GM19193 (cell line): Measurements from ENCODE around the gene HCK.

Source experiments
- POLR2A ChIP-seq: IDR thresholded peaks from 4 replicates; pipeline ENCODE4 v1.6.1; 2011; ENCODE audit not compliant: insufficient read depth, insufficient read length; ENCODE audit errors: extremely low read depth

Gene HCK

DNA sequence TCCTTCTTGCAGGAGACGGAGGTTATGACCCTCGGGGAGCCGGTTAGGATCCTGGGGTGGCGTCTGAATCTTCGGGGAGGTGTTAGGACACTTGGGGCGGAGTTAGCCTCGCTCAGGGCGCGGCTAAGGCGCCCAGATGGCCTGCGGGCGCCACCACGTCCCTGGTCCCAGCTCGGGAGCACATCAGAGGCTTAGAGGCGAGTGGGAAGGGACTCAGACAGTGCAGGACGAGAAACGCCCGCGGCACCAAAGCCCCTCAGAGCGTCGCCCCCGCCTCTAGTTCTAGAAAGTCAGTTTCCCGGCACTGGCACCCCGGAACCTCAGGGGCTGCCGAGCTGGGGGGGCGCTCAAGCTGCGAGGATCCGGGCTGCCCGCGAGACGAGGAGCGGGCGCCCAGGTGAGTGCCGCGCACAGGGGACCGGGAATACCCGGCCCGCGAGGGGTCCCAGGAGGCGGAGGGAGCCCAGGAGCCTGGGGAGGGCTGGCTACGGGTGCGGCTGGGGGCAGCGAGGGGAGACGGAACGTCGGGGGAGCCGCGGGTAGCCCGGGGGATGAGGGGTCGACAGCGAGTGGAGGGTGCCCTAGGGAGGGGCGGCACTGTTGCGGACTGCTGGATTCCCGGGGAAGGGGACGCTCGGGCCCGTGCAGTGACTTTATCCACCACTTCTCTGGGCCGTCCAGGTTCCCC is at the start of gene HCK:
Gene HCK (plus strand): TSS at position 153 of the 688 bp plus-strand sequence.
- TF ChIP-seq POLR2A: no peak

DNA sequence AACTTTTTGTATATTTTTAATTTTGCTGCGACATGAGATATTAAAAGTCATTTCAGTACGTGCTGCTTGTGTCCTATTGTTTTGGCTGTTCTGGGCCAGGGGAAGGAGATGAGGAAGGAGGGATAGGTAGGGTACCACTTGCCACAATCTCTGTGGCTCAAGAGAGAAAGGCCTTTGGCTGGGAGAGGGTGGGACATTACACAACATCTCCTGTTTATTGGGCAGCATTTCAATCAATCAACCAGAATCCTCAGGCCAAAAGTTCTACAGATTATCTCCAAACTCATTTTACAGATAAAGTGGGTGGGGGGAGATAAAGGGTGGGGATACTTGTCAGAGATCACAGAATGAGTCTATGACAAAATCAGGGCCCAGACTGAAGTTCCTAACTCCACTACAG is 48.7 kb upstream of the HCK start:
- no peak for TF ChIP-seq POLR2A

DNA sequence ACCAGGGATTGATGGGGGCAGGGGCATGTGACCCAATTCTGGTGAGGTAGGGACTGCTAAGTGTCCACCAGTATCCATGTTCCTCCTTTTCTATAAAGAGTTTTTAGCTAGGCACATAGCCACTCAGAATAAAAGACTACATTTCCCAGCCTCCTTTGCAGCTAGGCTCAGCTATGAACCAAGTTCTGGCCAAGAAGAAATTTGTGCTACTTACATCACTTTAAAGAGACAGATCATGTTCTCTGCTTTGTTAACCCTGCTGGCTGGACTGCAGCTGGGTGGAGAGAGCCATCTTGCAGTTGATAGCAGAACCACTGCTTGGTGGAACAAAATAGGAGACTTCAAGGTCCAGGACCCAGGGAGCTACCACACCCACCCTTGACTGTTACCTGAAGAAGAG is 47.1 kb upstream of the HCK start:
- no peak for TF ChIP-seq POLR2A

DNA sequence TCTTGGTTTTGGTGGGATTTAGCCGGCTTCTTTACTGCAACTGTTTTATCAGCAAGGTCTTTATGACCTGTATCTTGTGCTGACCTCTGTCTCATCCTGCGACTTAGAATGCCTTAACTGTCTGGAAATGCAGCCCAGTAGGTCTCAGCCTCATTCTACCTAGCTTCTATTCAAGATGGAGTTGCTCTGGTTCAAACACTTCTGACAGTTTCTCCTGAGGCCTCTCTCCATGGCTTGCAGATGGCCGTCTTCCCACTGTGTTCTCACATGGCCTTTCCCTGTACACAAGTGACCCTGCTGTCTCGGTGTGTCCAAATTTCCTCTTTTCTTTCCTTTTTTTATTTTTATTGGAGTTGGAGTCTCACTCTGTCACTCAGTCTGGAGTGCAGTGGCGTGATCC is 46.0 kb upstream of the HCK start:
- no peak for TF ChIP-seq POLR2A

DNA sequence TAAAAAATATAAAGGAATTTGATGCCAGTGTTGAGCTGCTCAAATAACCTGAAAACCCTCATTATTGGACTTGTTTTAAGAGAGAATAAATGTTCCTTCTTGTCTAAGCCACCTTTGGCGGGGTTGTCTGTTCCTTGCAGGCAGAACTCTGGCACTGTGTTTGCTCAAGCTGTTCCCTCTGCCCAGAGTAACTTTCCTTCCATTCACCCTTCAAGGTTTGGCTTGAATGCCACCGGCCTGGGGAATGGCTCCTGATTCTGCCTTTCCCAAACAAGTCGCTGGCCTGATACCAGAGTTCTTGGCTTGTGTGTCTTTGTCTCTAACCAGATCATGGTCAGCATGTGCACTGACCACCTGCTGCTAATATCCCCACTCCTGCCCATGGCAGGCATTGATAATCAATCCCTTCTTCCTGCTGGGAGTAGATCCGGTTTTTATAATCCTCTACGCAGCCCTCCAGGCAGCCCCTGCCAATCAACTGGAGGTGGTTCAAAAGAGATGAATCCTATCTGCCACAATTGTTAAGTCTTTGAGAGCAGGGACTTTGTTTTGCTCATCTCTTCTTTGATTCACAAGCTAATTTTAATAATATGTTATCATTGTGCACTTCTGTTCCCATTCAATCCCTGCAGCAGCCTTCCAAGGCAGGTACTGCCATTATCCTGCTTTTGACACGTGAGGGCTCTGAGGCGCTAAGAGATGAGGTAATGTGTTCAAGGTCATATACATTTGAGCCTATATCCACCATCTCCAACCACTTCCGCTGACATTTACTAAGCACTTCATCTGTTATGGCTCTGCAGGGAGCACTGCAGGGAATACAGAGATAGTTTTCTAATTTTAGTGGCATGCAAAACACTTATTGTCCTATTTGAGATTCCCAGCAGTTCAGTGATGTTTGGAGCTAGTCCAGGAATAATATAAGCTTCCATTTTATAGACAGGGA is 44.9 kb upstream of the HCK start:
- TF ChIP-seq POLR2A: no peak

DNA sequence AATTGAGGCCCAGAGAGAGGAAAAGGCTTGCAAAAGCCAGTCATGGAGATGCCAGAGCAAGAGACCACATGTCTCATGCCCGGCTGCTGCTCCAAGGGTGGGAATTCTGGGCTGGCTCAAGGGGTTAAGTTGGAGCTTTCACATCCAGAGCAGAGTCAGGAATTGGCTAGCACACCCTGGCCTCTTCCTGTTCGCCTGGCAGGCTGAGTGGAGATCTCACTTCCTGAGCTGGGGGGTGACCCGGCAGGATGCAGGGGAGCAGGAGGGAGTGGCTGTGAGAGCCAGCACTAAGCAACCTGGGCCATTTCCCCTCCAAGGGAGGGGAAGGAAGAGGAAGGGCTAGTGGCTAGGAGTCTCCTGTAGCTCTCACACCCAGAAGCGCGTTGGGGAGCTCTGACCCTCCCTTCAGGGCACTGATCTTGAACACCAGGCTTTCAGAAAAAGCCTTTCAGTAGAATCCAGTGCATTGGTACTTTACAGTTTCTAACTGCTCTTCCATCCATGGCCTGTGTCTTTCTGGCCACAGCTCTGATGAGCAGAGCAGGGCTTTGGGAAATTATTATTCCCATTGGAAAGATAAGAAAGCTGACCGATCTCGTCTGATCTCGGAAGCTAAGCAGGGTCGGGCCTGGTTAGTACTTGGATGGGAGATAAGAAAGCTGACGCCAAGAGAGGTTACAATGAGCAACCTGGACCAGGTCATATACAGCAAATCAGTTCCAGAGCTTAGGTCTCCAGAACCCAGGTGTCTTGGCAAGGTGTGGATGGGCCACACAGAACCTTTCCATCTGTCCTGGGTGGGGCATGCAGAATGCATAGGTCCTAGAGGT is 44.0 kb upstream of the HCK start:
- no peak for TF ChIP-seq POLR2A

GRCh38 chr20:32009564-32009963 is 42.5 kb upstream of the HCK start:
- TF ChIP-seq POLR2A: no peak

DNA sequence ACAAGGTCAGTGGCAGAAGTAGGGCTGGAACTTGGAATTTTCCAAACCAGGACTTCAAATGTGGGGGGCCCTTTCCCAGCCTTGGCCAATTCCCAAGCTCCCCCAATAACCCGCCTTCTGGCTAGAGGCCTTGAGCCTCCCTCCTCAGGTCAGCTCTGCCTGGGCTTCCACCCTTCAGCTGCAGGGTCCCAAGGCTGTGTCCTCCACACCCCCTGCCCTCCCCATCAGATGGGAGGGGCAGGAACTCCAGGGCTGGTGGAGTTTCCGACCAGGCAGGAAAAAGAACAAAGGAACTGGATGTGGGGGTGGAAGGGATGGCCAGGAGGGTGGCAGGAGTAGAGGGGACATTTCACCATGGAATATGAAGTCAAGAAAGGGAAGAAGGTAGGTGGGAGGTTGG is 41.9 kb upstream of the HCK start, which contains the start of gene CCM2L:
Gene CCM2L (plus strand): TSS at position 338 of the 400 bp plus-strand sequence. CDS start 17 bp downstream, at position 355.
- no peak for TF ChIP-seq POLR2A

GRCh38 chr20:32010666-32011065 is 41.4 kb upstream of the HCK start:
- no peak for TF ChIP-seq POLR2A

- TF ChIP-seq POLR2A: no peak
Measured at GRCh38 chr20:32012159-32012688, 39.8 kb upstream of the HCK start.

DNA sequence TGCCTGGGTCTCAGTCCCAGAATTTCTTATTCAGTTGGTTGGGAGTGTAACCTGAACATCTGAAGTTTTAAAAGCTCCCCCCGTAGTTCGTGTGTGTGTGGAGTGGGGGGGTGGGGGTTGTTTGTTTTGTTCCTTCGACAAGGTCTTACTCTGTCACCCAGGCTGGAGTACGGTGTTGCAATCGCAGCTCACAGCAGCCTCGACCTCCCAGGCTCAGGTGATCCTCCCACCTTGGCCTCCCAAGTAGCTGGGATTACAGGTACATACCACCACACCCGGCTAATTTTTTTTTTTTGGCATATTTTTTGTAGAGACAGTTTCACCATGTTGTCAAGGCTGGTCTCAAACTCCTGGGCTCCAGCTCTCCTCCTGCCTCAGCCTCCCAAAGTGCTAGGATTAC is 38.7 kb upstream of the HCK start:
- TF ChIP-seq POLR2A: no peak

- no peak for TF ChIP-seq POLR2A
Measured at GRCh38 chr20:32017711-32018251, 34.3 kb upstream of the HCK start.

DNA sequence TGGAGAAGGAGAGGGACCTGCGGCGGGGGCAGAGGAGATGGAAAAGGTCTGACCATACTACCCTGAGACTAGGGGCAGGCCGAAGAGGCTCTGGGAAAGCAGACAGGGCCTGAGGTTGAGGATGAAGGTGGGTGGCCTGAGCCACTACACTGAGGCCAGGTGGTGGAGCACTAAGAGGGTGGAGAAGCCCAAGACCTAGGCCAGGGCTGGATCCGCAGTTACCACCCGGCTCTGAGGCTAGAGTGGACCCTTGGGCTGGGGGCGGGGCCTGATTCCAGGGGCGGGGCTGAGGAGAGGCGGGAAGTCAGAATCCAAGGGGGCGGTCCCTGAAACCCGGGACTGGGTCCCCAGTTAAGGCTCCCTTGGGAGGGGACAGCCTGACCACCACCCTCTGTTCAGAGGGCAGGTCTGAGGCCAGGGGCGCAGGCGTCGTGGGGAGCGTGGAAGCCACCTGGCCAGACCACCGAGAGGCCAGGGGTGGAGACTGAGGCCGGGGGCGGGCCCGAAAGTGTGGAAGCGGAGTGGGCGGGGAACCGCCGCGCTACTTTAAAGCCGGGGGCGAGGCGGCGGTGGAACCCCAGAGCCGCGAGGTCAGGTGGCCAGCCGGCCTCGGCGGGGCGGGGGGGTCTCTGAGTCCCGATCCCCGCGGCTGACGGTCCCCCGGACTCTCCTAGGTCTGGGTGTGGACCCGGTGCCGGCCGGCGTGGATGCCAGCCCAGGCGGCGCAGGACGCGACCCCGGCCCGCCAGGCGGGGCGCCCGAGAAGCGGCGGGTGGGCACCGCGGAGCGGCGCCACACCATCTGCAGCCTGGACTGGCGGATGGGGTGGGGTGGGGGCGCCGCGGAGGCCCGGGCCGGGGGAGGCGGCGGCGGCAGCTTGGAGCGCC is 33.5 kb upstream of the HCK start:
- TF ChIP-seq POLR2A: no peak

GRCh38 chr20:32019156-32019510 is 32.9 kb upstream of the HCK start:
- TF ChIP-seq POLR2A: no peak
